Vagina (tissue), 2 donors: ENCODE data around the gene RASSF7.

Experiments used
- POLR2A ChIP-seq, 2 donors: fragments of 450-650 bp; IDR thresholded peaks; one replicate each; pipeline ENCODE4 v1.6.1; 2017; ENCODE audit warnings: antibody characterized with exemption in 2 of 2, mild to moderate bottlenecking in 2 of 2, moderate library complexity in 2 of 2
- TF ChIP-seq, protein P1 (sequence below), 3 experiments: fragments of 450-650 bp in 2 of 3; fragments of 200-600 bp in 1 of 3; sonication (generic) in 1 of 3; IDR thresholded peaks; one replicate each; pipeline ENCODE4 v1.5.1; 2017 to 2019; ENCODE audit warnings: antibody characterized with exemption in 3 of 3, mild to moderate bottlenecking in 2 of 3, moderate library complexity in 2 of 3

DNA sequence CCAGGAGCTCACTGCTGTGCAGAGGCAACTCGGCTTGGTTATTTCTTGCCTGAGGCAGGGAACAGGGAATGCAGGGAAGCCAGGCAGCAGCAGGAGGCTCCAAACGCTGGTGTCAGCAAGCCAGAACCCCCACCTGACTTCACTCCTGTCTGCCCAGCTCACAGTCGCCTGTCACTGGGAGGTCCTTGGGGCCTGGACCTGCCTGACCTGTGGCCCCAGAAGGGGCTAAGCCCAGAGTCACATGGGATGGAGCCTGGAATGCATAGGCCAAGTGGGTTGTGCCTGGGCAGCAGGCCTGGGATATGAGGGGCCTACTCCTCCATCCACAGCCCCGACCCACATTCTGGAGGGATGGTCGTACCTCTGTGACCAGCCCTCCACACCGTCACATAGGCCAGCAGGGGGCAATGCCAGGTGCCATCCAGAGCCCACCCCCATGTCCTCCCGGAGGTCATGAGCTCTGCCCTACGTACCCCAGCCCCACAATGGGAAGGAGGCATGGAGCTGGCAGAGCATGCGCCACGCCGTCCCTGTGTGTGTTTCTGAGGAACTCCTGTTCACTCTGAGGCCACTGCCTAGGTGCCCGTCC lies 5.2 kb downstream of the RASSF7 start:
- TF ChIP-seq, protein P1, sequence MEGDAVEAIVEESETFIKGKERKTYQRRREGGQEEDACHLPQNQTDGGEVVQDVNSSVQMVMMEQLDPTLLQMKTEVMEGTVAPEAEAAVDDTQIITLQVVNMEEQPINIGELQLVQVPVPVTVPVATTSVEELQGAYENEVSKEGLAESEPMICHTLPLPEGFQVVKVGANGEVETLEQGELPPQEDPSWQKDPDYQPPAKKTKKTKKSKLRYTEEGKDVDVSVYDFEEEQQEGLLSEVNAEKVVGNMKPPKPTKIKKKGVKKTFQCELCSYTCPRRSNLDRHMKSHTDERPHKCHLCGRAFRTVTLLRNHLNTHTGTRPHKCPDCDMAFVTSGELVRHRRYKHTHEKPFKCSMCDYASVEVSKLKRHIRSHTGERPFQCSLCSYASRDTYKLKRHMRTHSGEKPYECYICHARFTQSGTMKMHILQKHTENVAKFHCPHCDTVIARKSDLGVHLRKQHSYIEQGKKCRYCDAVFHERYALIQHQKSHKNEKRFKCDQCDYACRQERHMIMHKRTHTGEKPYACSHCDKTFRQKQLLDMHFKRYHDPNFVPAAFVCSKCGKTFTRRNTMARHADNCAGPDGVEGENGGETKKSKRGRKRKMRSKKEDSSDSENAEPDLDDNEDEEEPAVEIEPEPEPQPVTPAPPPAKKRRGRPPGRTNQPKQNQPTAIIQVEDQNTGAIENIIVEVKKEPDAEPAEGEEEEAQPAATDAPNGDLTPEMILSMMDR (IDR thresholded peaks at IDR 0.05), result no peak
- TF ChIP-seq POLR2A (IDR thresholded peaks at IDR 0.05), result no peak
